Psoas muscle (tissue), 8 donors: ENCODE data around the gene UBE2E1. TPM values are rescaled to one million over a fixed set of nuclear protein-coding genes. Genes with fewer than 3 reads are reported as not detected.
"Not testable (repeated sequence)": the region's sequence is repeated elsewhere in the genome, so short reads cannot be mapped to it uniquely, and the experiment has no call there.

Experiments used
- ATAC-seq, 4 donors: fragments of 200-7000 bp; cut with Tn5 transposase; one replicate each; pipeline ENCODE4 v1.9.1; 2020; ENCODE audit warnings: moderate library complexity in 3 of 4, mild to moderate bottlenecking in 2 of 4
- DNase-seq, 2 donors: peaks; one replicate each; pipeline ENCODE4 v3.0.0-alpha.2; 2020
- H3K27ac ChIP-seq: fragments of 200-600 bp; one replicate; pipeline ENCODE4 v1.8.0; 2022
- H3K27me3 ChIP-seq, 3 donors: fragments of 200-600 bp in 1 of 3; one replicate each; pipeline versions ENCODE4 v1.6.1 to v1.8.0; 2013 to 2022; ENCODE audit warnings: low read length in 2 of 3, mild to moderate bottlenecking in 2 of 3, moderate library complexity in 1 of 3; ENCODE audit not compliant: insufficient read depth in 3 of 3
- H3K36me3 ChIP-seq, 2 donors: fragments of 200-600 bp in 1 of 2; one replicate each; pipeline versions ENCODE4 v1.6.1 to v1.8.0; 2013 to 2022; ENCODE audit warnings: low read depth in 1 of 2, mild to moderate bottlenecking in 1 of 2, moderate library complexity in 1 of 2; ENCODE audit not compliant: insufficient read depth in 1 of 2
- H3K4me1 ChIP-seq: fragments of 200-600 bp; one replicate; pipeline ENCODE4 v1.8.0; 2022
- H3K4me3 ChIP-seq: fragments of 200-600 bp; one replicate; pipeline ENCODE4 v1.8.0; 2022; ENCODE audit warnings: mild to moderate bottlenecking
- H3K9me3 ChIP-seq: fragments of 200-600 bp; one replicate; pipeline ENCODE4 v1.8.0; 2022
- CTCF ChIP-seq: fragments of 200-600 bp; IDR thresholded peaks from one replicate; pipeline ENCODE4 v1.8.0; 2022; ENCODE audit warnings: antibody characterized with exemption
- WGBS, 3 donors: extraction: QIAGEN DNeasy Blood & Tissue Kit; methylation state at CpG; one replicate each; pipeline versions ENCODE4 v1.1.6 to v1.1.7; 2013; 5-methylcytosine and 5-hydroxymethylcytosine counted together
- intact Hi-C, 2 donors: fragments of 100-400 bp; cut with DNase I; formaldehyde crosslinking; loops; one replicate each; pipeline versions ENCODE4 v1.11.0 to v1.14.2; 2022
- polyA plus RNA-seq, 3 donors: library from polyadenylated mRNA; stranded (reverse); fragments of 200-250 nt; gene quantifications; one replicate each; pipeline ENCODE4 v1.2.3, GENCODE V29; 2013
- total RNA-seq, 4 donors: library from RNA; stranded (reverse); fragmentation: NEBNext Ultra II Directional in 2 of 4; extraction: Animal tissue kit (Norgen Biotek cat#: 25700) in 2 of 4; gene quantifications; one replicate each; pipeline versions ENCODE4 v1.2.1 to v1.2.4, GENCODE V29; 2021 to 2023
- donor health status: healthy with polysubstance abuse.
- donor health status: DM: no; HTN: no; CAD: no; lungs with moderate emphysema.
- donor health status: Bipolar disorder and iron deficiency.
- donor health status: healthy.
- donor health status: DM: yes; HTN: yes; CAD: no.
- donor health status: DM: no; HTN: no; CAD: no.
- donor health status: DM: no; HTN: no; CAD: no.
- donor health status: DM: yes; HTN: yes; CAD: no.

The UBE2E1 gene
- total and polyA plus RNA-seq, 7 donors: 54.1 to 112 (median 85.9) TPM

GRCh38 chr3:23865595-23866396 is 60.0 kb downstream of the UBE2E1 start:
- DNase-seq (no peak), ATAC-seq (peak; percentile 59 to 71 (median 66))
- 20 to 32% (median 25%) methylated on average over 6 of the region's 6 CpGs for WGBS, 3 donors
- H3K27ac ChIP-seq: peak overlapping the region; percentile 74
- intact Hi-C loops: no loop called here
- no peaks in the 10 kb centered on the region for H3K36me3 ChIP-seq
- TF ChIP-seq CTCF: no peak
- H3K9me3 ChIP-seq: no peaks in the 10 kb centered on the region
- no peak overlapping the region for H3K4me3 ChIP-seq
- no peaks in the 10 kb centered on the region for H3K27me3 ChIP-seq
- H3K4me1 ChIP-seq: peaks cover 66% of the 10 kb centered on the region

GRCh38 chr3:23867400-23867799 is 61.6 kb downstream of the UBE2E1 start:
- no peak overlapping the region for H3K4me3 ChIP-seq
- intact Hi-C loops: no loop called here
- ATAC-seq: no peak

GRCh38 chr3:23867838-23868237 is 62.1 kb downstream of the UBE2E1 start:
- Histone ChIP-seq H3K4me3 (no peak overlapping the region), H3K4me1 (peaks cover 59% of the 10 kb centered on the region)
- WGBS, 3 donors: 80 to 83% (median 80%) methylated on average over 1 of the region's 1 CpG

More at GRCh38 chr3:23867400-23867799, 61.6 kb downstream of the UBE2E1 start:
- H3K27ac ChIP-seq: peak overlapping the region; percentile 48
- H3K9me3 ChIP-seq: no peaks in the 10 kb centered on the region
- TF ChIP-seq CTCF: no peak
- WGBS, 3 donors: 70 to 94% (median 76%) methylated on average over 1 of the region's 1 CpG
- H3K36me3 ChIP-seq: no peaks in the 10 kb centered on the region
- no peaks in the 10 kb centered on the region for H3K27me3 ChIP-seq
- DNase-seq: no peak
- peaks cover 59% of the 10 kb centered on the region for H3K4me1 ChIP-seq

GRCh38 chr3:23869977-23870662 is 64.4 kb downstream of the UBE2E1 start:
- H3K36me3 ChIP-seq: no peaks in the 10 kb centered on the region
- no peaks in the 10 kb centered on the region for H3K9me3 ChIP-seq
- intact Hi-C loops: no loop called here
- ATAC-seq (no peak), DNase-seq (no peak)
- TF ChIP-seq CTCF: no peak
- H3K27ac ChIP-seq: no peak overlapping the region
- H3K4me3 ChIP-seq: no peak overlapping the region
- H3K4me1 ChIP-seq: peaks cover 67% of the 10 kb centered on the region
- 87 to 92% (median 90%) methylated on average over 4 of the region's 4 CpGs for WGBS, 3 donors
- no peaks in the 10 kb centered on the region for H3K27me3 ChIP-seq

More at GRCh38 chr3:23867838-23868237, 62.1 kb downstream of the UBE2E1 start:
- peak overlapping the region; percentile 48 for H3K27ac ChIP-seq
- no peaks in the 10 kb centered on the region for H3K9me3 ChIP-seq
- DNase-seq (no peak), ATAC-seq (no peak)
- H3K27me3 ChIP-seq: no peaks in the 10 kb centered on the region
- H3K36me3 ChIP-seq: no peaks in the 10 kb centered on the region
- no peak for TF ChIP-seq CTCF
- intact Hi-C loops: no loop called here

- intact Hi-C loops, DNase-seq, H3K4me3 ChIP-seq, H3K27ac ChIP-seq, H3K27me3 ChIP-seq, ATAC-seq, H3K9me3 ChIP-seq, H3K36me3 ChIP-seq: not testable (repeated sequence)
- 98 to 100% (median 100%) methylated on average over 1 of the region's 5 CpGs for WGBS, 3 donors
- peaks cover 67% of the 10 kb centered on the region for H3K4me1 ChIP-seq
Observed at GRCh38 chr3:23870663-23871043, 64.9 kb downstream of the UBE2E1 start.

GRCh38 chr3:23871361-23871760 is 65.6 kb downstream of the UBE2E1 start:
- peaks cover 66% of the 10 kb centered on the region for H3K4me1 ChIP-seq
- ATAC-seq, H3K27me3 ChIP-seq, H3K9me3 ChIP-seq, DNase-seq, H3K36me3 ChIP-seq, H3K27ac ChIP-seq, intact Hi-C loops, H3K4me3 ChIP-seq: not testable (repeated sequence)
- 95 to 99% (median 98%) methylated on average over 15 to 31 of the region's 34 CpGs for WGBS, 3 donors
